BJ (cell line): Measurements from ENCODE around the gene IYD. TPM values are rescaled to one million over a fixed set of nuclear protein-coding genes. Genes with fewer than 3 reads are reported as not detected.

Source experiments
- CTCF ChIA-PET: fragments of 350-600 bp; formaldehyde crosslinking; extraction: SDS; loops from one replicate; lab custom pipeline; 2021; ENCODE audit warnings: antibody characterized with exemption, inconsistent platforms; lab: Yijun Ruan, JAX
- POLR2A ChIA-PET: fragments of 300-600 bp; sonication (Branson Sonifier 250); formaldehyde crosslinking; extraction: SDS; loops from one replicate; lab custom pipeline; 2021; ENCODE audit warnings: antibody characterized with exemption; lab: Charles Lee
- DNase-seq: peaks from one replicate; pipeline ENCODE4 v3.0.0-alpha.2; 2011; ENCODE audit warnings: low read depth
- H3K27me3 ChIP-seq: 2 replicates; pipeline ENCODE4 v1.6.0; 2011; ENCODE audit warnings: low read length; ENCODE audit not compliant: control insufficient read depth, insufficient read depth
- H3K36me3 ChIP-seq: 2 replicates; pipeline ENCODE4 v1.5.1; 2011; ENCODE audit warnings: low read length; ENCODE audit not compliant: control insufficient read depth, insufficient read depth
- H3K4me3 ChIP-seq: 2 replicates; pipeline ENCODE4 v1.5.1; 2011; ENCODE audit warnings: low read depth, mild to moderate bottlenecking, control low read depth, low read length
- polyA plus RNA-seq: library from polyadenylated mRNA; depleted of rRNA; stranded (reverse); fragments of >200 nt; gene quantifications from 2 replicates; pipeline ENCODE4 v1.2.3, GENCODE V29; 2011
- TF ChIP-seq, protein P1 (sequence below): IDR thresholded peaks from 2 replicates; pipeline ENCODE4 v1.5.1; 2011; ENCODE audit warnings: low read depth, mild to moderate bottlenecking, control low read depth, inconsistent platforms, low read length, moderate library complexity; ENCODE audit not compliant: insufficient read depth

The IYD gene
- polyA plus RNA-seq, 1 experiment: not detected

- CTCF ChIA-PET: interaction anchor here (6.3 kb wide), 1 partner anchor 395 kb away, joined by 135 read pairs; no protein-coding TSS in a partner anchor
- H3K36me3 ChIP-seq: no peaks in the 10 kb centered on the region
- TF ChIP-seq, protein P1, sequence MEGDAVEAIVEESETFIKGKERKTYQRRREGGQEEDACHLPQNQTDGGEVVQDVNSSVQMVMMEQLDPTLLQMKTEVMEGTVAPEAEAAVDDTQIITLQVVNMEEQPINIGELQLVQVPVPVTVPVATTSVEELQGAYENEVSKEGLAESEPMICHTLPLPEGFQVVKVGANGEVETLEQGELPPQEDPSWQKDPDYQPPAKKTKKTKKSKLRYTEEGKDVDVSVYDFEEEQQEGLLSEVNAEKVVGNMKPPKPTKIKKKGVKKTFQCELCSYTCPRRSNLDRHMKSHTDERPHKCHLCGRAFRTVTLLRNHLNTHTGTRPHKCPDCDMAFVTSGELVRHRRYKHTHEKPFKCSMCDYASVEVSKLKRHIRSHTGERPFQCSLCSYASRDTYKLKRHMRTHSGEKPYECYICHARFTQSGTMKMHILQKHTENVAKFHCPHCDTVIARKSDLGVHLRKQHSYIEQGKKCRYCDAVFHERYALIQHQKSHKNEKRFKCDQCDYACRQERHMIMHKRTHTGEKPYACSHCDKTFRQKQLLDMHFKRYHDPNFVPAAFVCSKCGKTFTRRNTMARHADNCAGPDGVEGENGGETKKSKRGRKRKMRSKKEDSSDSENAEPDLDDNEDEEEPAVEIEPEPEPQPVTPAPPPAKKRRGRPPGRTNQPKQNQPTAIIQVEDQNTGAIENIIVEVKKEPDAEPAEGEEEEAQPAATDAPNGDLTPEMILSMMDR: no peak
- DNase-seq: no peak
- no peak overlapping the region for H3K4me3 ChIP-seq
- POLR2A ChIA-PET: no interaction called here
- peaks cover 6% of the 10 kb centered on the region for H3K27me3 ChIP-seq
Measured at GRCh38 chr6:150420926-150421325, 52.1 kb downstream of the IYD start.

- H3K27me3 ChIP-seq: no peaks in the 10 kb centered on the region
- TF ChIP-seq, protein P1: no peak
- no peak for DNase-seq
- no peaks in the 10 kb centered on the region for H3K36me3 ChIP-seq
- H3K4me3 ChIP-seq: no peak overlapping the region
- ChIA-PET POLR2A (no interaction called here), CTCF (interaction anchor here (1.3 kb wide), 1 partner anchor 390 kb away, joined by 5 read pairs; no protein-coding TSS in a partner anchor)
Measured at GRCh38 chr6:150425508-150425907, 56.7 kb downstream of the IYD start.

GRCh38 chr6:150426198-150426597, 57.4 kb downstream of the IYD start:
- Histone ChIP-seq H3K27me3 (no peaks in the 10 kb centered on the region), H3K36me3 (no peaks in the 10 kb centered on the region), H3K4me3 (no peak overlapping the region)
- ChIA-PET POLR2A (no interaction called here), CTCF (interaction anchor here (1.0 kb wide), 1 partner anchor 8 kb away, joined by 3 read pairs; no protein-coding TSS in a partner anchor)
- TF ChIP-seq, protein P1: no peak
- no peak for DNase-seq

GRCh38 chr6:150427037-150427602, 58.3 kb downstream of the IYD start:
- POLR2A ChIA-PET: no interaction called here
- H3K36me3 ChIP-seq: no peaks in the 10 kb centered on the region
- no peaks in the 10 kb centered on the region for H3K27me3 ChIP-seq
- H3K4me3 ChIP-seq: no peak overlapping the region
- no peak for DNase-seq
- CTCF ChIA-PET: interaction anchor here (1.0 kb wide), 1 partner anchor 9 kb away, joined by 3 read pairs; no protein-coding TSS in a partner anchor
- TF ChIP-seq, protein P1: no peak

DNA sequence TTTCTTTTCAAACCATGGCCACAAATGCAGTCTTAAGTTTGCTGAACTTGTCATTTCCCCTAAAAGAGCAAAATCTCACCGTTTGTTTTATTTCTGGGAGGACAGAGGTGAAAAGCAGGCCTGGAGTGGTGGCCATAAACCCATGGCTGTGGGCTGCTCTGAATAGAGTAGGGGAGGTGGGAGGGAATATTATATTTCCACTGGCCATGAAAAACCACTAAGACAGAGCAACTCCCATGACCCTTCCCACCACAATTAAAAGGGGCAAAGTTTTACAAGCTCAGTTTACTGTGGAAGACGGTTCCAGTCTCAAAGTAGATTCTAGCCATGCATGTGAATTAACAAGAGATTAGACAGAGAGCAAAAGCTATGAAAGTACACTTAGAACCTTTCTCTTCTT, 59.0 kb downstream of the IYD start:
- Histone ChIP-seq H3K27me3 (no peaks in the 10 kb centered on the region), H3K4me3 (no peak overlapping the region), H3K36me3 (no peaks in the 10 kb centered on the region)
- TF ChIP-seq, protein P1: no peak
- CTCF ChIA-PET: interaction anchor here (0.7 to 0.8 kb wide), 2 partner anchors 21 to 386 kb away, joined by 3 to 4 read pairs; no protein-coding TSS in a partner anchor
- POLR2A ChIA-PET: no interaction called here
- DNase-seq: no peak
